ENCODE measurements around the gene MRPL14. TPM values are rescaled to one million over a fixed set of nuclear protein-coding genes. Genes with fewer than 3 reads are reported as not detected.

Gene MRPL14
- total and polyA plus RNA-seq, 12 donors = 22.0 to 94.6 (median 49.3) TPM

- H3K4me1 ChIP-seq (replicated peaks in 1 of 2) = peaks cover 8 to 19% of the 10 kb centered on the region in 2 donors
- intact Hi-C loops (cut with DNase I) = loop anchor here in 1 of 2 donors (10.0 kb wide), 1 partner anchor 230 kb away; no protein-coding TSS in a partner anchor
- H3K4me3 ChIP-seq = no peak overlapping the region
- H3K9me3 ChIP-seq (replicated peaks in 1 of 3) = no peaks in the 10 kb centered on the region
- peak overlapping the region in 1 of 5 donors; percentile 76 for H3K27ac ChIP-seq
- TF ChIP-seq CTCF (IDR thresholded peaks at IDR 0.05) = peak; percentile 88 to 96 (median 91)
- no peak for TF ChIP-seq POLR2A (IDR thresholded peaks at IDR 0.05)
- 0 to 2% (median 1%) methylated on average over 9 to 13 of the region's 13 CpGs for WGBS, 4 donors
- DNase-seq = peak; percentile 68 to 87 (median 78)
- H3K36me3 ChIP-seq (replicated peaks in 1 of 2) = no peaks in the 10 kb centered on the region
- H3K27me3 ChIP-seq = no peaks in the 10 kb centered on the region
Measured at GRCh38 chr6:44074439-44074812, 52.8 kb downstream of the MRPL14 start.

DNA sequence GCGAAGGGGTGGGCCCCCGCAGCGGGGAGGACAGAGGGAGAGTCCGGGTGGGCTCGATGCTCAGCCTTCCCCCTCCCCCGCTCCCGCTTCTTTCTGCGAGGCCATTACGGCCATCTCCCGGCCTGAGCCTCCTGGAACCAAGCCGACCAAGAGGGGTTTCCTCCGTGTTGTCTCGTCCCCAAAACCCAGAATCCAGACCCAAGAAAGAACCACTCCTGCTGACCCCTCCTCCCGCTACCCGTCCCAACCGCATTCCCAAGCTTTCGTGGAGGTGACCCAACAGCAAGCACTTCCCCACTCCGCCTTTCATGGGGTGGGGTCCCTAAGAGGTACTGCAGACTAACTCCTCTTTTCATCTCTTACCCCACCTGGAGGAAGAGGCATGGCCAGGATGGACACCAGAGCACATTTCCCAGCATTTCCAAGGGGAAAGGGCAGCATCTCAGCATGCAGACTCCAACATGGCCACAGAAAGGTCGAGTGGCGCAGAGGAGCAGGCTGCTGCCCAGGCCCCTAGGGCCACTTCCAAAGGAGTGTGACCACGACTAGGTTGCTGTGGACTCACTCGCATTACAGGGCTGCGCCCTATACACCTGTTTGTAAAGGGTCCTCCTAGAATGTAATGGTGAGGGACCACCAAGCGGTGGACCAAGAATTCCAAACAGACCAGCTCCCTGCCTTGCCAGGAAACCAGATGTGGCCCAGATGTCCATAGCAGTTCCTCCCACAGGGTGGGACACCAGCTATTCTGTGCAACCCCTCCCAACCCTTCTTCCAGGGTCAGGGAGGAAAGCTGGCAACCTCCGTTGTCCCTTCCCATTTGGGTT is 53.4 kb downstream of the MRPL14 start:
- Histone ChIP-seq H3K27me3 (no peaks in the 10 kb centered on the region), H3K9me3 (replicated peaks in 1 of 3) (no peaks in the 10 kb centered on the region), H3K36me3 (replicated peaks in 1 of 2) (no peaks in the 10 kb centered on the region), H3K4me3 (peak overlapping the region in 1 of 4 donors; percentile 64), H3K4me1 (replicated peaks in 1 of 2) (peaks cover 8 to 19% of the 10 kb centered on the region in 2 donors), H3K27ac (peak overlapping the region in 2 of 5 donors; percentile 68 to 76)
- intact Hi-C loops (cut with DNase I) = loop anchor here in 1 of 2 donors (10.0 kb wide), 1 partner anchor 229 kb away; no protein-coding TSS in a partner anchor
- no peak for DNase-seq
- TF ChIP-seq POLR2A (IDR thresholded peaks at IDR 0.05) (no peak), CTCF (IDR thresholded peaks at IDR 0.05) (peak in 2 of 6 experiments; percentile 11 to 17)
- WGBS, 4 donors = 26 to 39% (median 32%) methylated on average over 16 to 25 of the region's 25 CpGs

DNA sequence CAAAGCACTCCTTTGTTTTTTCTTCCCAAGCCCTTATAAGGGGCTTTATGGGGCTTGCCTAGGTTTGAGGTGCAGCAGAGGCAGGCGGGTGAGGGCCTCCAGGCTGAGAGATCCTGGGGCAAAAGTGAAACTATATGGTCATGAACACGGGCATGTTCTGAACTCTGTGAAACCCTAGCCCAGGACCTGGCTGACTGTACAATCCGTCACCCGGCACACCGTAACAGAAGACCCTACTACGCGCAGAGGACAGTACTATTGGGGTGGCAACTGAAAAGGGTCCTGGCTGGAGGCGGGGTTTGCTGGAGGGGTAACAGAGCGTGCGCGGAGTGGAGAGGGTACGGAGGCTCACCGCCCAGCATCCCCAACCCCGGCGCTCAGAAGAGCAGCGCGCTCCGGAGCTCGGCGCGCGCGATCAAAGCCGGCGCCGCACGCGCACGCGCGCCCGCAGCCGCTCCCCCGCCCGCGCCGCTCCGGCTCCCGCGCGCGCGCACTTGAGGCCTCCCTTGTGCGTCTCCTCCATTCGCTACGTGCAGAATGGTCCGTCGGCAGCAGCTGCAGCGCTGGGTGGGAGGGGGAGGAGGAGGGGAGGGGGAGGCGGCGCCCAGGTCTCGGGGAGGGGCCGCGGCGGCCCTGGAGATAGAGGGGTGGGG is 54.2 kb downstream of the MRPL14 start:
- no peaks in the 10 kb centered on the region for H3K27me3 ChIP-seq
- H3K4me3 ChIP-seq = peak overlapping the region in 1 of 4 donors; percentile 64
- peak overlapping the region in 2 of 5 donors; percentile 68 to 76 for H3K27ac ChIP-seq
- DNase-seq = peak; percentile 73 to 94 (median 84)
- 2 to 12% (median 6%) methylated on average over 7 to 55 of the region's 55 CpGs for WGBS, 4 donors
- H3K36me3 ChIP-seq (replicated peaks in 1 of 2) = no peaks in the 10 kb centered on the region
- TF ChIP-seq CTCF (IDR thresholded peaks at IDR 0.05) = no peak
- peak; percentile 30 to 63 for TF ChIP-seq POLR2A (IDR thresholded peaks at IDR 0.05)
- intact Hi-C loops (cut with DNase I) = loop anchor here in 1 of 2 donors (10.0 kb wide), 1 partner anchor 228 kb away; no protein-coding TSS in a partner anchor
- H3K4me1 ChIP-seq (replicated peaks in 1 of 2) = peaks cover 8 to 19% of the 10 kb centered on the region in 2 donors
- H3K9me3 ChIP-seq (replicated peaks in 1 of 3) = no peaks in the 10 kb centered on the region

DNA sequence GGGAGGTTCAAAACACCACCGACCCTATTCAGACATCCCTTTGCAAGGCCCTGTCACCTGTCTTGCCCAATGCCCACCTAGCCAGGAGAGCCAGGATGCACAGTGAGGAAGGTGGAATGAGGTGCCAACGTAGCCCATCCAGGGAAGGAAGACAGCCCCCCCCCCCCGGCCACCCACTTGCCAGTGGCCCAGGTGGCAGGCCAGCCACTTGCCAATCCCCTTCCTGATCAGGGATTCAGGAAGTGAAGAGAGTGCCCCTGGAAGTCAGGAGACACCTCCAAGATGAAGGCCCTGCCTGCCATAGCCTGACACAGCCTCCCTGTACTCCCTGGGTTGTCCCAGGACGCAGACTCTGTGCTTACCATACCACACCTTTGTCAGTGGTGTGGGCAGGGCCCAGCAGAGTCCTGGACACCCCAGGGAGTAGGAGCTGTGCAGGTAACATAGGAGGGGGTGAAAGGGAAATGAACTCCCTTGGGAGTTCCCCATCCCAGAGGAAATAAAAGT is 54.7 kb downstream of the MRPL14 start:
- Histone ChIP-seq H3K27ac (peak overlapping the region in 2 of 5 donors; percentile 68 to 76), H3K4me3 (peak overlapping the region in 1 of 4 donors; percentile 64), H3K27me3 (no peaks in the 10 kb centered on the region), H3K36me3 (replicated peaks in 1 of 2) (no peaks in the 10 kb centered on the region), H3K4me1 (replicated peaks in 1 of 2) (peaks cover 8 to 19% of the 10 kb centered on the region in 2 donors), H3K9me3 (replicated peaks in 1 of 3) (no peaks in the 10 kb centered on the region)
- intact Hi-C loops (cut with DNase I) = loop anchor here in 1 of 2 donors (10.0 kb wide), 1 partner anchor 228 kb away; no protein-coding TSS in a partner anchor
- no peak for DNase-seq
- TF ChIP-seq POLR2A (IDR thresholded peaks at IDR 0.05) (no peak), CTCF (IDR thresholded peaks at IDR 0.05) (no peak)
- 90 to 92% (median 91%) methylated on average over 2 to 4 of the region's 4 CpGs; no CpG with 5 or more reads in 1 of the 4 donors for WGBS, 4 donors

Measured in adrenal gland (tissue), 12 donors.